Aorta (tissue), 5 donors: ENCODE data around the gene MEGF11. TPM values are rescaled to one million over a fixed set of nuclear protein-coding genes. Genes with fewer than 3 reads are reported as not detected.

ENCODE experiments used
- ATAC-seq: fragments of 200-7000 bp; cut with Tn5 transposase; one replicate; pipeline ENCODE4 v1.9.1; 2022; ENCODE audit warnings: moderate library complexity; ENCODE audit not compliant: low FRiP score
- DNase-seq, 2 donors: peaks; one replicate each; pipeline ENCODE4 v3.0.0-alpha.2; 2020
- H3K27ac ChIP-seq, 2 donors: one replicate each; pipeline ENCODE4 v1.5.1; 2013; ENCODE audit warnings: low read length in 2 of 2, mild to moderate bottlenecking in 2 of 2, moderate library complexity in 2 of 2, control low read depth in 1 of 2, inconsistent platforms in 1 of 2, low read depth in 1 of 2
- H3K27me3 ChIP-seq, 2 donors: one replicate each; pipeline ENCODE4 v1.6.1; 2013; ENCODE audit warnings: control low read depth in 1 of 2, low read length in 1 of 2, mild to moderate bottlenecking in 1 of 2, moderate library complexity in 1 of 2; ENCODE audit not compliant: insufficient read depth in 2 of 2, control insufficient read depth in 1 of 2
- H3K36me3 ChIP-seq, 2 donors: one replicate each; pipeline ENCODE4 v1.6.1; 2013; ENCODE audit warnings: control low read depth in 1 of 2, low read length in 1 of 2, mild to moderate bottlenecking in 1 of 2; ENCODE audit not compliant: insufficient read depth in 2 of 2, control insufficient read depth in 1 of 2
- H3K4me1 ChIP-seq, 2 donors: one replicate each; pipeline ENCODE4 v1.6.1; 2013; ENCODE audit warnings: low read length in 2 of 2, control low read depth in 1 of 2, mild to moderate bottlenecking in 1 of 2, moderate library complexity in 1 of 2; ENCODE audit not compliant: insufficient read depth in 2 of 2, control insufficient read depth in 1 of 2
- H3K4me3 ChIP-seq, 2 donors: one replicate each; pipeline ENCODE4 v1.5.1; 2013; ENCODE audit warnings: low read length in 2 of 2, control low read depth in 1 of 2, mild to moderate bottlenecking in 1 of 2
- H3K9me3 ChIP-seq: one replicate; pipeline ENCODE4 v1.6.1; 2013; ENCODE audit warnings: mild to moderate bottlenecking, low read length; ENCODE audit not compliant: control insufficient read depth
- WGBS, 2 donors: extraction: QIAGEN DNeasy Blood & Tissue Kit; methylation state at CpG; one replicate each; pipeline ENCODE4 v1.1.7; 2013; 5-methylcytosine and 5-hydroxymethylcytosine counted together
- intact Hi-C, 2 donors: fragments of 100-400 bp; cut with DNase I; formaldehyde crosslinking; loops; one replicate each; pipeline versions ENCODE4 v1.14.2 to v1.15.0; 2022
- polyA plus RNA-seq, 2 donors: library from polyadenylated mRNA; stranded (reverse); fragments of 200-250 nt; gene quantifications; one replicate each; pipeline ENCODE4 v1.2.3, GENCODE V29; 2013
- total RNA-seq, 2 donors: library from RNA; stranded (reverse); fragmentation: NEBNext Ultra II Directional; extraction: Animal tissue kit (Norgen Biotek cat#: 25700); gene quantifications; one replicate each; pipeline ENCODE4 v1.2.1, GENCODE V29; 2021
- donor health status: healthy with polysubstance abuse.
- donor health status: Bipolar disorder and iron deficiency.
- donor health status: DM: no; HTN: no; CAD: no.
- donor health status: DM: no; HTN: no; CAD: no.
- donor health status: DM: yes; HTN: yes; CAD: no.

Gene MEGF11
- total and polyA plus RNA-seq, 4 donors: not detected

GRCh38 chr15:66066481-66066880 lies 187.1 kb downstream of the MEGF11 start:
- WGBS, 2 donors: 46 to 48% methylated on average over 6 of the region's 6 CpGs
- H3K9me3 ChIP-seq: peaks cover 3% of the 10 kb centered on the region
- H3K27me3 ChIP-seq: no peaks in the 10 kb centered on the region
- intact Hi-C loops: no loop called here
- DNase-seq (no peak), ATAC-seq (no peak)
- no peaks in the 10 kb centered on the region for H3K4me1 ChIP-seq
- no peaks in the 10 kb centered on the region for H3K36me3 ChIP-seq
- no peak overlapping the region for H3K4me3 ChIP-seq
- no peak overlapping the region for H3K27ac ChIP-seq

DNA sequence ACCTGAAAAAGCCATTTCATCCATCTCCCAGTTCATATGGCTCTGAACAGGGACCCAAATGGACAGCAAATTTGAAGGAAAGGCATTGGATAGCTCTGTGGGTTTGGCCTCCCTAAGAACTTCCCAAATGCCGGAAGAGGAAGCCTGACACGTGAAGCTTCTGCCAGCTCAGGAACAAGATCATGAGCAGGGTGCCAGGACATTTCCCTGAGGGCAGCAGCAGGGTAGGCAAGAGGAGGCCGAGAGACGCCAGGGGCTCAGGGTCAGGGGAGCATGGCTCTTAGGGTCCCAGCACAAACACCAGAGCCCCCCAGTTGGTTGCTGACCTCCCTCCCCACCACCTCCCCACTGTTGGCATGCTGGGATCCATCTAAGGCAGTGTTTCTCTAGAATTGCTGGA lies 187.5 kb downstream of the MEGF11 start:
- H3K27me3 ChIP-seq: no peaks in the 10 kb centered on the region
- H3K4me1 ChIP-seq: no peaks in the 10 kb centered on the region
- DNase-seq (no peak), ATAC-seq (no peak)
- no peak overlapping the region for H3K27ac ChIP-seq
- no peak overlapping the region for H3K4me3 ChIP-seq
- WGBS, 2 donors: 30 to 34% methylated on average over 4 of the region's 4 CpGs
- peaks cover 3% of the 10 kb centered on the region for H3K9me3 ChIP-seq
- intact Hi-C loops: no loop called here
- no peaks in the 10 kb centered on the region for H3K36me3 ChIP-seq

DNA sequence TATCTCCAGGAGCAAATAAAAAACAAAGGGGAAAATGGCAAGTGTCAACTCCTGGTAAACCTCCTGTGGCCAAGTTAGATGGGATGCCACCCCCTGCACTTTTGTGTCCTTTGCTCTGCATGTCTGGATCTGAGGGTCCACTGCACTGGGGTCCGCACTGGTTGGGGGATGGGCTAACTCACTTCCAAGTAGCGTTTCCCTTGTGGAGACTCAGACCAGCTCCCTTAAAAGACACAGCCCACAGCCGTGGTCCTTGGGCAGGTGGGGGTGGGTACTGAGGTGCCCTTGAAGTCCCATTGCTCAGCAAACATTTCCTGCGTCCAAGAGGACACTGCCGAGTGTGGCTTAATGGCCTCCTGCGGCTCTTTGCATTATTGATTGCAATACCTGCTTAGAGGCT lies 188.2 kb downstream of the MEGF11 start:
- 43 to 45% methylated on average over 6 of the region's 6 CpGs for WGBS, 2 donors
- intact Hi-C loops: no loop called here
- Histone ChIP-seq H3K27ac (no peak overlapping the region), H3K27me3 (no peaks in the 10 kb centered on the region), H3K36me3 (no peaks in the 10 kb centered on the region), H3K4me3 (no peak overlapping the region), H3K4me1 (no peaks in the 10 kb centered on the region), H3K9me3 (peaks cover 3% of the 10 kb centered on the region)
- ATAC-seq: no peak
- peak in 1 of 2 donors; percentile 14 for DNase-seq

DNA sequence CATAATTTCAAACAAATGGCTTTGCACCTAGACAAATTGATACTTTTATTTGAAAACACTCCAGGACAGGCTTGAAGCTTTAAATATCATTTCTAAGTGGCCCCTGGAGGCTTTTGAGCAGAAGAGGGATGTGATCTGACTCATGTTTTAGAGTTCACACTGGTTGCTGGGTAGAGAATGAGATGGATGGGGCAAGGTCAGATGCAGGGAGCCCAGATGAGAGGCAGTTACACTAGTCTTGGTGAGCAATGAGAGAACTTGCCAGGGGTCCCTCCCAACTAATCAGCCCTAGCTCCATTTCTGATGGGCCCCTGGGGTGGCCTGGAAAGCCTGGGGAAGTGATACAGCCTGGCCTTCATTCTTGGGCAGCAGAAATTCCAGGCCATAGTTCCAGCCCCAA lies 190.4 kb downstream of the MEGF11 start:
- no peaks in the 10 kb centered on the region for H3K27me3 ChIP-seq
- peaks cover 3% of the 10 kb centered on the region for H3K9me3 ChIP-seq
- no peak for DNase-seq
- H3K4me1 ChIP-seq: no peaks in the 10 kb centered on the region
- no peak overlapping the region for H3K27ac ChIP-seq
- intact Hi-C loops: no loop called here
- H3K4me3 ChIP-seq: no peak overlapping the region
- ATAC-seq: no peak
- H3K36me3 ChIP-seq: no peaks in the 10 kb centered on the region

- H3K4me3 ChIP-seq: no peak overlapping the region
- H3K9me3 ChIP-seq: peaks cover 2% of the 10 kb centered on the region
- no peak for DNase-seq
- intact Hi-C loops: no loop called here
- no peak overlapping the region for H3K27ac ChIP-seq
- WGBS, 2 donors: 50 to 53% methylated on average over 7 of the region's 7 CpGs
- no peak for ATAC-seq
- H3K4me1 ChIP-seq: no peaks in the 10 kb centered on the region
- no peaks in the 10 kb centered on the region for H3K36me3 ChIP-seq
- no peaks in the 10 kb centered on the region for H3K27me3 ChIP-seq
These were observed 196.5 kb downstream of the MEGF11 start for GRCh38 chr15:66057089-66057488.

DNA sequence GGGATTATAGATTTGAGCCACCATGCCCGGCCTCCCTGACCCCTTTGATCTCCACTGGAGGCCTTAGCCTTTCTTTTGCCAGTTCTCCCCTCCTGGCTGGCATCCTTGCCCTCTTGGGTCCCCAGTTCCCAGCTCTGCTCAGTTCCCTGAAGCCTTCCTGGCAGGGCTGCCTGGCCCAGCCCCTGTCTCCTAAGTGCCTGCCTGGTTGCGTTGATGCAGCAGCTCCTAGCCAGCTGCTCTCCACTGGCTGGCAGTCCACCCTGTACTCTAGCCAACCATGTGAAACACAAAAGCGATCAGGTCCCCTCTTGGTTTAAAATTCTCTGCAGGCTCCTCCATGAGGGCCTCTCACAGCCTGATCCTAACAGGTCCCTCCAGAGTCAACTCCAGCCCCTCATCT lies 199.6 kb downstream of the MEGF11 start:
- ATAC-seq: no peak

GRCh38 chr15:66051833-66052232 lies 201.7 kb downstream of the MEGF11 start:
- Histone ChIP-seq H3K9me3 (peaks cover 2% of the 10 kb centered on the region), H3K4me1 (no peaks in the 10 kb centered on the region), H3K27me3 (no peaks in the 10 kb centered on the region), H3K4me3 (no peak overlapping the region), H3K27ac (no peak overlapping the region), H3K36me3 (no peaks in the 10 kb centered on the region)
- intact Hi-C loops: no loop called here
- ATAC-seq: no peak
- 68 to 75% methylated on average over 7 of the region's 7 CpGs for whole genome bisulfite sequencing, 2 donors
- DNase-seq: no peak

More for the DNA sequence above, 199.6 kb downstream of the MEGF11 start:
- WGBS, 2 donors: 70 to 83% methylated on average over 3 of the region's 3 CpGs
- DNase-seq: no peak
- Histone ChIP-seq H3K4me1 (no peaks in the 10 kb centered on the region), H3K27me3 (no peaks in the 10 kb centered on the region), H3K27ac (no peak overlapping the region), H3K4me3 (no peak overlapping the region), H3K36me3 (no peaks in the 10 kb centered on the region), H3K9me3 (peaks cover 2% of the 10 kb centered on the region)
- intact Hi-C loops: no loop called here

- H3K27me3 ChIP-seq: no peaks in the 10 kb centered on the region
- H3K9me3 ChIP-seq: peaks cover 3% of the 10 kb centered on the region
- no peaks in the 10 kb centered on the region for H3K36me3 ChIP-seq
- ATAC-seq (no peak), DNase-seq (no peak)
- no peak overlapping the region for H3K27ac ChIP-seq
- no peaks in the 10 kb centered on the region for H3K4me1 ChIP-seq
- intact Hi-C loops: no loop called here
- no peak overlapping the region for H3K4me3 ChIP-seq
- 86 to 91% methylated on average over 5 of the region's 5 CpGs for WGBS, 2 donors
These were observed 203.3 kb downstream of the MEGF11 start for GRCh38 chr15:66050264-66050663.

GRCh38 chr15:66049353-66049752 lies 204.2 kb downstream of the MEGF11 start:
- WGBS, 2 donors: 51 to 54% methylated on average over 6 of the region's 6 CpGs
- H3K9me3 ChIP-seq: peaks cover 4% of the 10 kb centered on the region
- intact Hi-C loops: no loop called here
- no peak for DNase-seq
- H3K4me3 ChIP-seq: no peak overlapping the region
- no peak for ATAC-seq
- no peak overlapping the region for H3K27ac ChIP-seq
- no peaks in the 10 kb centered on the region for H3K4me1 ChIP-seq
- H3K27me3 ChIP-seq: no peaks in the 10 kb centered on the region
- H3K36me3 ChIP-seq: no peaks in the 10 kb centered on the region
